A549 (cell line): ENCODE measurements around the gene NFIA.

Experiments
- EP300 ChIP-seq, 2 experiments: fragments of >200 bp; sonication (Bioruptor Twin); formaldehyde crosslinking; IDR thresholded peaks; 2 replicates in 1 of 2; 3 replicates in 1 of 2; pipeline ENCODE4 v1.6.1; 2016 to 2017
- RCOR1 ChIP-seq: fragments of 150-350 bp; IDR thresholded peaks from 2 replicates; pipeline ENCODE4 v1.6.1; 2014; ENCODE audit warnings: antibody characterized with exemption, low read length, low read depth

- TF ChIP-seq RCOR1, result no peak
- TF ChIP-seq EP300 (IDR thresholded peaks at IDR 0.05), result no peak
Observed at GRCh38 chr1:61273861-61274260, 191.5 kb downstream of the NFIA start.
